Measurements from ENCODE around the gene KIF16B. TPM values are rescaled to one million over a fixed set of nuclear protein-coding genes. Genes with fewer than 3 reads are reported as not detected.
A peak's percentile ranks its signal among the peaks of the same experiment; 100 is the strongest.

Gene KIF16B
- total and polyA plus RNA-seq, 2 of the 13 experiments (the other 11 are each of a cell fraction or from before 2014, with no cell fraction given), result 6.9 to 18.0 TPM

GRCh38 chr20:16573001-16573965 is at the start of gene KIF16B (continued):
- TF ChIP-seq NCOR1 (IDR thresholded peaks at IDR 0.05; ENCODE audit: borderline replicate concordance, low read length) (peak; percentile 89), ZFP37 (CRISPR knock-in tag; IDR thresholded peaks at IDR 0.05; ENCODE audit: borderline replicate concordance) (peak; percentile 72; the same call in 1 of the 2 replicates), STAT5B (CRISPR knock-in tag; IDR thresholded peaks at IDR 0.05) (peak; percentile 85), ZNF569 (CRISPR knock-in tag; IDR thresholded peaks at IDR 0.05; ENCODE audit: borderline replicate concordance) (no peak), TOE1 (CRISPR knock-in tag; IDR thresholded peaks at IDR 0.05) (peak; percentile 78; the same call in 1 of the 2 replicates), KLF13 (CRISPR knock-in tag; IDR thresholded peaks at IDR 0.05) (no peak), CCDC6 (CRISPR knock-in tag; IDR thresholded peaks at IDR 0.05) (peak; percentile 79), SPEN (CRISPR knock-in tag; IDR thresholded peaks at IDR 0.05; ENCODE audit: low read depth) (peak; percentile 99), ZFP91 (CRISPR knock-in tag; IDR thresholded peaks at IDR 0.05; ENCODE audit: borderline replicate concordance) (peak; percentile 92), WIZ (CRISPR knock-in tag; IDR thresholded peaks at IDR 0.05) (0 out of 2 replicates have a peak, but pooled peaks have one; percentile 63), SNAPC2 (CRISPR knock-in tag; IDR thresholded peaks at IDR 0.05) (peak; percentile 93), ZNF766 (CRISPR knock-in tag; IDR thresholded peaks at IDR 0.05; ENCODE audit: borderline replicate concordance) (peak; percentile 96; the same call in 1 of the 2 replicates), MED13 (CRISPR knock-in tag; IDR thresholded peaks at IDR 0.05) (no peak), HNF4A (CRISPR knock-in tag; IDR thresholded peaks at IDR 0.05) (peak; percentile 92), ZNF350 (CRISPR knock-in tag; IDR thresholded peaks at IDR 0.05; ENCODE audit: borderline replicate concordance, low read depth) (peak; percentile 78; the same call in 1 of the 2 replicates), RNF219 (CRISPR knock-in tag; IDR thresholded peaks at IDR 0.05) (no peak), RORA (CRISPR knock-in tag; IDR thresholded peaks at IDR 0.05) (no peak; the same call in 1 of the 2 replicates), POGZ (CRISPR knock-in tag; IDR thresholded peaks at IDR 0.05) (peak; percentile 100), RXRA (CRISPR knock-in tag; IDR thresholded peaks at IDR 0.05) (peak; percentile 92), STAT6 (CRISPR knock-in tag; IDR thresholded peaks at IDR 0.05; ENCODE audit: borderline replicate concordance) (no peak), REPIN1 (CRISPR knock-in tag; IDR thresholded peaks at IDR 0.05; ENCODE audit: borderline replicate concordance, low read depth) (peak; percentile 97)
